Pons (tissue), 1 donor: ENCODE measurements around the gene UNC80.

Experiments used
- DNase-seq: peaks from one replicate; pipeline ENCODE4 v3.0.0-alpha.2; 2016; ENCODE audit warnings: low spot score

The UNC80 gene

DNA sequence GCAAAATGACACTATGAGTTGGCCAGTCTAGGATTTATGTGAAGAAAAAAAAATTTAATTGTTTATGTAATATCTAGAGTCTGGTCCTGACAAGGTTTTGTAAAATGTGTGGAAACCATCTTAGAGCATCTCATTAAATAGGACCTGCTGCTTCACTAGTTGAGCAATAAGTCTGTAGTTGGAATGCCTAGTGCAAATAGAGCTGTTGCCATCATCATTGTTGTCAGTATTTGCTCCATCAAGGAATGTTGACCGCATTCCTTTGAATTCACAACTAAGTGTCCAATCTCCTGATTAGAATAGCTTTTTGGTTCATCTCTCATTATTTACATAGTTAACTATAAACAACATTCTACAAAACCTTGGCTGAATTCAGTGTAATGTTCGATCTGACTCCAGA is 198.6 kb downstream of the UNC80 start:
- no peak for DNase-seq

GRCh38 chr2:209970711-209971110 is 199.1 kb downstream of the UNC80 start:
- DNase-seq = no peak

GRCh38 chr2:209973328-209973727 is 201.7 kb downstream of the UNC80 start:
- no peak for DNase-seq

- DNase-seq = no peak
Measured at GRCh38 chr2:209974576-209974975, 202.9 kb downstream of the UNC80 start.

DNA sequence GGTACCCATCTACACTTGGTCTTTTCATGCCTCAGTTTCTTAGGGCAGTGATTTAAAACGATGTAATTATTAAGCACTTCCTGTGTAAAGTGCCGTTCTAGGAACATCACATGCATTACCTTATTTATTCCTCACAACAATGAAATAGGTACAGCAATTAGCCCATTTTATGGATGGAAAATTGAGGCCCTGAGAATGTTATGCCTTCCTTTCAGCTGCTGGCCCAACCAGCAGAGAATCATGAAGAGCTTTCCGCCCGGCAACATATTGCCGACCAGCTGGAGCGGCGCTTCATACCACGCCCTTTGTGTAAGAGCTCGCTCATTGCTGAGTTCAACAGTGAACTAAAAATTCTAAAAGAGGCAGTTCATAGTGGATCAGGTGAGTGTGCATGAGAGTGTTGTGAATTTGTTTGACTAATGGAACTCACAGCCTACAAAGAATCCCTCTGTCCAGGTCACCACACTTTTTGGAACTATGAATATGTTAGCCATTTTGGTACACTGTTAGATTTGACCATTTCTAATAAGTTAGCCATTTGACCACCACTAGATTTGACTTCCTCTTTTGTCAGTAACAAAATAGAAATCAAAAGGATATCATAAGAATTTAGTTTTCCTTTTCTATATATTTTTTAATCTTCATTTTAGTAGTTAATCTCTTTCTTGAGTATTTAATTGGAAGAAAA is 205.2 kb downstream of the UNC80 start:
- DNase-seq = no peak

GRCh38 chr2:209977386-209978239 is 206.0 kb downstream of the UNC80 start:
- DNase-seq = peak; percentile 78

DNA sequence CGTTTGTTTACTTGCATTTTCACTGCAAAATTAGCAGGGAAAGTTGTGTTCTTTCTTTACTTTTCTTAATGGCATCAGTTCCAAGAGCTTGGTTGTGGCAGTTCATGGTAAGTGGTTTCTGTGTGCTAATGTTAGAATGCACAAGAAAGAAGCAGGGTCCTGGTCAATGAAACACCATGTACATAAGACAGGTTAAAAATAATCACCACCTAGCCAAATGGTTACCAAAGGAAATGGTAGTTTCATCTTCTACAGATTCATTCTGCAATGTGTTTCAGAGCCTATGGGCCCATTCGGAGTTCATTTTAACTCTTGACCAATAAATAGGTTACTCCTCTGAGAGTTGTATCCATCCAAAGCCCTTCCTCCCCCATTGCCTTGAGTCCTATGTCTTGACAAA is 212.7 kb downstream of the UNC80 start:
- DNase-seq = no peak

GRCh38 chr2:209985874-209986273 is 214.2 kb downstream of the UNC80 start:
- peak; percentile 41 for DNase-seq

DNA sequence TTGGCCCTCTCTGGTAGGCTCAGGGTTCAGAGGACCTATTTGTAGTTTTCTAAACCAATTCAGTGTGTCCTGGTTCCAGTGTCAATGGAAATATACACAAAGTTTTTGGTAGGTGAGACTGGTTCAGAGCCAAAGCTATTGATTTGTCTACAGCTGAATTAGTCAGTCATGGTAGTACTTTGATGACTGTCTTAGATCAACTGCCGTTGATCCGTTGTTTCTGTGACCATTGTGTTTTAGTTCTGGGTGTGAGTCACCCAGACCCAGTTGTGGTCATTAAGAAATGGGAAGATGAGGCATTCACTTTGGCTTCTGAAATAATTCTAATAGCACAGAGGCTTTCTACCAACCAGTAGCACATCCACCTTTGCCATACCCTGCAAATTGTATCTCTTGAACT is 214.8 kb downstream of the UNC80 start:
- DNase-seq = no peak

- DNase-seq = no peak
Measured at GRCh38 chr2:209988010-209988409, 216.4 kb downstream of the UNC80 start.

DNA sequence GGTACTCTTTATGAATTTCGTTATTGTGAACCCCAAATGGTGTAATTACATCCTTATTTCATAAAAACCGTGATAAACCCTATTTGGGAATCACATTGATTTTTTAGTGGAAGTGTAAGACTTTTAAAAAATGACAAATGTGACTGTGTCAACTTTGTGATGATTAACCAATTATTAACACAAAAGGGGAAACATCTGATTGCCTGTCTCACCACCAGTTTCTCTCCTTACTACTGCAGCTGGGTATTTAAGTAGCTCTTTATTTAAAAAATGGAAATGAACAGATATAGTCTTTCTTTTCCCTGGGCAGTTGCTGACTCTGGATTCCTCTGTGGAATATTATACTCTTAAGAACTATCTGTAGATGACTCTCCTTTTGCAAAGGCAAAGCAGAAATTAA is 219.2 kb downstream of the UNC80 start:
- no peak for DNase-seq

DNA sequence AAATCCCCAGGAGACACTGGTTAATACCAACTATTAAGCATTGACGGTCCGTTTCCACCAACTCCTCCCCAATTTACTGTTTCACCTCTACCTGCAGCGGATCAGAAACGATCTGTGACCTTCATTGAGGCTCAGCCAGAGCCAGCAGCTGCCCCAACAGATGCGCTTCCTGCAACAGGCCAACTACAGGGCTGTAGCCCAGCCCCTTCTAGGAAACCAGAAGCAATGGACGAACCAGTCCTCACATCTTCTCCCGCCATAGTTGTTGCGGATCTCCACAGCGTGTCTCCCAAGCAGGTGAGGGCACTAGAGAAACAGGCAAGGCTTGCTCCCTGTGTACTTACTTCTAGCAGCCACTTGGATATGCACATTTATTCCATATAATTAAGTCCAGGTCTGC is 222.3 kb downstream of the UNC80 start:
- no peak for DNase-seq

DNA sequence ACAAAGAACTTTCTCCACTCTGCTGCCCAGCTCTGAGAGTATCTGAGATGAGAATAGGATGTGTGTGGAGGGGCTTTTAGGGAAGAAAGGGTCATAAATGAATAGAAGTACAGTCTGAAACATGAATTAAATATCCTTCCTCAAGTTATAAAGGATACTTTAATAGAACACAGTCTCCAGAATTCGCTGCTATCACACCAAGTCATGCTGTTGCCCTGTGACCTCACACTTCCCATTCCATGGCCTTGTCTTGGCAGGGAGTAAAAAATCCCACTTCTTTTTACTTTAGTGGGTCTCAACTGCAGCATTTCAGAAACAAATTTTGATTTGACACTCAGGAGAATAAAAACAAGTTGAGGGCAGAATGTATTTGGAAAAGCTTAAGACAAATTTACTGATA is 227.0 kb downstream of the UNC80 start:
- DNase-seq = no peak

GRCh38 chr2:210000464-210001324 is 229.1 kb downstream of the UNC80 start:
- DNase-seq = no peak

- peak; percentile 93 for DNase-seq
Measured at GRCh38 chr2:210002158-210003157, 230.8 kb downstream of the UNC80 start, which contains the start of gene RPE. Gene RPE (plus strand): TSS chr2:210002638. CDS start chr2:210002662, 24 bp downstream.

DNA sequence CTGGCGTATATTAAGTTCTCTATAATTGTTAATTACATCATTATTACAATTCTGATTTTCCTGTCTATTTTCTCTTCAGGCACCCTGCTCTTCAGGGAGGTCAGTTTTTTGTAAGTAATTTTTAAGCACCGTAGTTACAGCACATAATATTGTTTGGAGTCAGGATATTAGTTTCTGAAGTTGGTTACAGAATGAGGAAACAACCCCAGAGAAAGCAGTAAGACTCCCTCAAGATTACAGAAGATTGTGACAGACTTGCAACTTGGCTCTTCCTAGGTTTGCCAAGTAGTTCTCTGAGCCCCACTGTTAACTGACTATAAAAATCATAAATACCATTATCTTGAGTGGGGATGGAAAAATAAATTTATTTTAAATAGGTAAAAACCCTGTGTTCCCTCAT is 231.7 kb downstream of the UNC80 start:
- DNase-seq = no peak

DNA sequence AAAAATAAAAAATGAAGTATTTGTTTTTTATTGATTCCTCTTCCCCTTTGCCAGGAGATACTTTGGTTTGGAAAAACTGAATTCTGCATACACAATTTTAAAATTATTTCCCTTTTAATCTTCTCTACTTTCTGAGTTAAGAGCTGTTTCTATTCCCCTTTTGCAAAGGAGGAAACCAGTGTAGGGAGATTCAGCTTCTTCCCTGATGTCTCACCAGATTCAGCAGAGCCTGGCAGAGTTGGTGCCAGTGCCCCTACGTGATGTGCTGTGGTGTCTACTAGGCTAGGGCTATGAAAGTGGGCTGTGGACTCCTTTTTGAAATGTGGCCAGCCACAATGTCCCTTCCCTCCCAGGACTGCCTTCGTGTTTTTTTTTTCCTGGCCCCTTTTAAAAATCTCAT is 233.2 kb downstream of the UNC80 start:
- peak; percentile 26 for DNase-seq

- peak; percentile 63 for DNase-seq
Measured at GRCh38 chr2:210007895-210008294, 236.3 kb downstream of the UNC80 start.

DNA sequence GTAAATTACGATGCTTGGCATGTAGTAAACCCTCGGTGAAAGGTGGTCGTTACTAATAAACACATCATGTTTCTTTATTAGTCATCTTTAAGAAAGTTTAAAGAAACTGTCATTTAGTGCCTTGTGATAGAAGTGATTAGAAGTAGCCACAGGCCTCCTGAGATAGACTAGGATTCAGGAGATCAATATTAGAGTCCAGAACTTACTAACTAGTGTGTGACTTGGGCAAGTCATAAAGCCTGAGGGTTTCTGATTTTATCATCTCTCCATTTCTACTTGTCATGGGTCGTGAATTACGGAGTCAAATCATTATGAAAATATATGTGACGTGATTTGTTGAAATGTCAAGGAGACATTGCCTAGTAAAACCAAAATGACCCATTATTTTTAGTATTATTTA is 237.5 kb downstream of the UNC80 start:
- no peak for DNase-seq

- DNase-seq = no peak
Measured at GRCh38 chr2:210009896-210010295, 238.3 kb downstream of the UNC80 start.

DNA sequence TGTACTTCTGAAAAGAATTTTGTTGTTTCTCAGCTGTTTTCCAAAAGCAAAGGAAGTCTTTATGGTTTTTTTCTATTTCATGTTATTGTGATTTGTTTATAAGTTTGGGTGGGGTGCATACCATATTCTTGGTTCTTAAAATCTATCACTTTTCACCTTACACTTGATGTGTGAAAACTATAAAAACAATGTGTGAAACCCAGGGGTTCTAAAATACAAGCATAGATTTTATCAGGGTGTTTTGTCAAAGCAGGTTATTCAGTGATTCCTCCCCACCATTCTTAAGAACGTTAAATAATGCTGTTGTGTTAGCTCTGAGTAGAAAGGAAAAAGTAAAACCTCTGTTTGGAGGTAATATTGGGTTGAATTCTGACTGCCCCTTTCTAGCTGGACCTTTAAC is 248.5 kb downstream of the UNC80 start:
- DNase-seq = no peak
